SU-DHL-6 (cell line): ENCODE measurements around the gene NCKAP5.

ENCODE experiments used
- H2AFZ ChIP-seq: fragments of 200-600 bp; sonication (generic); 2 replicates; pipeline ENCODE4 v1.6.1; 2014; ENCODE audit warnings: low read depth, mild to moderate bottlenecking, moderate library complexity, mixed read lengths, antibody characterized with exemption, low read length; ENCODE audit not compliant: severe bottlenecking
- H3F3A ChIP-seq: fragments of 200-600 bp; shearing (Covaris generic); 2 replicates; pipeline ENCODE4 v1.6.0; 2016; ENCODE audit warnings: antibody characterized with exemption, mild to moderate bottlenecking; ENCODE audit not compliant: insufficient read depth
- H3K27ac ChIP-seq: fragments of 200-600 bp; sonication (generic); 2 replicates; pipeline ENCODE4 v1.5.1; 2016; ENCODE audit warnings: low read depth, mild to moderate bottlenecking, low read length, moderate library complexity, mixed read lengths
- H3K27me3 ChIP-seq: fragments of 200-600 bp; sonication (generic), shearing (Covaris generic); 2 replicates; pipeline ENCODE4 v1.6.0; 2014; ENCODE audit warnings: mild to moderate bottlenecking, low read length
- H3K36me3 ChIP-seq: fragments of 200-600 bp; sonication (generic); 2 replicates; pipeline ENCODE4 v1.6.1; 2014; ENCODE audit warnings: mild to moderate bottlenecking, low read length, mixed read lengths
- H3K4me2 ChIP-seq: fragments of 300-600, 200-600 bp; shearing (Covaris generic), sonication (generic); 2 replicates; pipeline ENCODE4 v1.6.0; 2014; ENCODE audit warnings: low read length, low read depth, mild to moderate bottlenecking; ENCODE audit not compliant: poor library complexity, severe bottlenecking
- H3K4me3 ChIP-seq: fragments of 200-600 bp; sonication (generic); 2 replicates; pipeline ENCODE4 v1.5.1; 2014; ENCODE audit warnings: antibody characterized with exemption, low read length, mild to moderate bottlenecking, mixed read lengths; ENCODE audit not compliant: insufficient read depth, poor library complexity, severe bottlenecking
- H3K79me2 ChIP-seq: fragments of 200-600 bp; sonication (generic); 2 replicates; pipeline ENCODE4 v1.6.1; 2014; ENCODE audit warnings: mild to moderate bottlenecking, low read length, moderate library complexity; ENCODE audit not compliant: insufficient read depth
- H3K9ac ChIP-seq: fragments of 200-600 bp; sonication (generic); 2 replicates; pipeline ENCODE4 v1.7.0; 2014; ENCODE audit warnings: mild to moderate bottlenecking, low read length
- H3K9me2 ChIP-seq: fragments of 200-600 bp; sonication (generic); replicated peaks from 2 replicates; pipeline ENCODE4 v1.6.1; 2014; ENCODE audit warnings: low read length; ENCODE audit not compliant: insufficient read depth
- H3K9me3 ChIP-seq: fragments of 200-600 bp; sonication (generic); 2 replicates; pipeline ENCODE4 v1.6.1; 2014; ENCODE audit warnings: low read length, mixed read lengths; ENCODE audit not compliant: insufficient read depth
- H4K20me1 ChIP-seq: fragments of 200-600 bp; sonication (generic); 2 replicates; pipeline ENCODE4 v1.6.1; 2014; ENCODE audit warnings: low read depth, mild to moderate bottlenecking, antibody characterized with exemption, low read length, moderate library complexity, mixed read lengths
- CTCF ChIP-seq: fragments of 200-600 bp; sonication (generic); IDR thresholded peaks from one replicate; pipeline ENCODE4 v1.5.1; 2017; ENCODE audit warnings: antibody characterized with exemption, mild to moderate bottlenecking, low read length, moderate library complexity; ENCODE audit not compliant: insufficient read depth, poor library complexity, severe bottlenecking
- EZH2phosphoT487 ChIP-seq: fragments of 200-600 bp; sonication (generic), shearing (Covaris generic); conservative IDR thresholded peaks from 2 replicates; pipeline ENCODE4 v1.6.1; 2018; ENCODE audit warnings: mild to moderate bottlenecking, antibody characterized with exemption, low read length, moderate library complexity, mixed read lengths

Gene NCKAP5

GRCh38 chr2:133364636-133365035 lies 203.6 kb downstream of the NCKAP5 start:
- Histone ChIP-seq H3K9ac (no peak overlapping the region), H3K36me3 (no peaks in the 10 kb centered on the region), H2AFZ (no peak overlapping the region), H3K4me3 (no peak overlapping the region), H3F3A (no peaks in the 10 kb centered on the region), H3K27ac (no peak overlapping the region), H3K9me2 (no peaks in the 10 kb centered on the region), H4K20me1 (no peaks in the 10 kb centered on the region), H3K79me2 (no peaks in the 10 kb centered on the region), H3K27me3 (no peaks in the 10 kb centered on the region), H3K9me3 (no peaks in the 10 kb centered on the region), H3K4me2 (no peak overlapping the region)
- no peak for TF ChIP-seq EZH2phosphoT487
- TF ChIP-seq CTCF, result no peak

- Histone ChIP-seq H3K9me2 (no peaks in the 10 kb centered on the region), H3K9me3 (no peaks in the 10 kb centered on the region), H3K9ac (no peak overlapping the region), H3K36me3 (no peaks in the 10 kb centered on the region), H3K4me3 (no peak overlapping the region), H3K4me2 (no peak overlapping the region), H2AFZ (no peak overlapping the region), H4K20me1 (no peaks in the 10 kb centered on the region), H3K27me3 (no peaks in the 10 kb centered on the region), H3K27ac (no peak overlapping the region), H3K79me2 (no peaks in the 10 kb centered on the region), H3F3A (no peaks in the 10 kb centered on the region)
- TF ChIP-seq EZH2phosphoT487 (no peak), CTCF (no peak)
Observed at GRCh38 chr2:133363884-133364283, 204.4 kb downstream of the NCKAP5 start.

GRCh38 chr2:133362061-133362476 lies 206.2 kb downstream of the NCKAP5 start:
- no peaks in the 10 kb centered on the region for H3F3A ChIP-seq
- no peak overlapping the region for H3K27ac ChIP-seq
- no peaks in the 10 kb centered on the region for H4K20me1 ChIP-seq
- no peak overlapping the region for H2AFZ ChIP-seq
- H3K9me2 ChIP-seq, result no peaks in the 10 kb centered on the region
- no peaks in the 10 kb centered on the region for H3K27me3 ChIP-seq
- H3K79me2 ChIP-seq, result no peaks in the 10 kb centered on the region
- no peak overlapping the region for H3K4me2 ChIP-seq
- H3K36me3 ChIP-seq, result no peaks in the 10 kb centered on the region
- H3K9me3 ChIP-seq, result no peaks in the 10 kb centered on the region
- no peak overlapping the region for H3K9ac ChIP-seq
- no peak for TF ChIP-seq CTCF
- TF ChIP-seq EZH2phosphoT487, result no peak
- no peak overlapping the region for H3K4me3 ChIP-seq
